ENCODE measurements around the gene ACAP1. TPM values are rescaled to one million over a fixed set of nuclear protein-coding genes. Genes with fewer than 3 reads are reported as not detected.

ACAP1 gene
- polyA plus RNA-seq, 3 donors = 7.0 to 12.5 (median 7.6) TPM

GRCh38 chr17:7306911-7307685 lies 29.2 kb upstream of the ACAP1 start, which contains the start of gene EIF5A:
EIF5A (plus strand) TSS chr17:7307628; CDS start chr17:7309636, 2,008 bp downstream.
- peak; percentile 99 to 100 (median 100) for DNase-seq (ENCODE audit: extremely low read depth in 1 of 11, low read depth in 9 of 11, low spot score in 4 of 11)

GRCh38 chr17:7307686-7308624 lies 28.4 kb upstream of the ACAP1 start:
- no peak for DNase-seq (ENCODE audit: extremely low read depth in 1 of 11, low read depth in 9 of 11, low spot score in 4 of 11)

DNA sequence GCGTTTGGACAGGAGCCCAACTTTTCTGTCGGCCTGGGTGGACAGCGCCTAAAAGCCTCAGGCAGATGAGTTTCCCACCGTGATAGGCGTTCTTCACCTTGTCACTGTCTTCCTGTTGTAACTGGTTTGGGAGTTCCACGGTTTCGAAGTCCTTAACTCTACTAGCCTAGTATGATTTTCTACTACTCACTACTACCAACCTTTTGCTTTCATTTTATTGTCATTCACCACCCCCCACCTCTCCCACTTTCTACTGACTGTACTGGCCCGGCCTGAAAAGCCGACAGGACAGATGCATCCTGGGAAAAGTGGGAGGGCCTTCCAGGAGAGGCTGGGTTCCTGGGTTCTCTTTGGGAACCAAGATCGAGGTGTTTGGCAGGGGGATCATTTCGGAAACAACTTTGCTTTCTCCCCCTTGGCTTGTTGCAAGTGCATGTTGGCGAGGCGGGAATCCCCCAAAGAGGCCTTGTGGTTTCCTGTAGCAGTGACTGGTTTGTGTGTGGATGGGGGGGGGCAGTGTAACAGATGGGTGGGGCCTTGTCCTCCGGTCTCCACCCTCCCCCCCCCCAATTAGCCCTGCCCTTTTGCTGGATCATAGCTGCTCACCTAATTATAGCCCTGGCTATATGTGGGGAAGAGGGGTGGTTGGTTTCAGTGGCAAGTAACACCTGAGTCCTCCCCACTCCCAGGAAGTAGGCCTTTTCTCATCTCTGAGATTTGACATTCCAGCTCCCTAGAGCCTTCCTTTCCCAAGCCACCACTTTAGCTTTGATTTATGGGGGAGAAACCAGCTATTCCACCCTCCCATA lies 27.5 kb upstream of the ACAP1 start:
- DNase-seq (ENCODE audit: extremely low read depth in 1 of 11, low read depth in 9 of 11, low spot score in 4 of 11) = peak in 3 of 11 donors; percentile 58 to 69 (median 67)

DNA sequence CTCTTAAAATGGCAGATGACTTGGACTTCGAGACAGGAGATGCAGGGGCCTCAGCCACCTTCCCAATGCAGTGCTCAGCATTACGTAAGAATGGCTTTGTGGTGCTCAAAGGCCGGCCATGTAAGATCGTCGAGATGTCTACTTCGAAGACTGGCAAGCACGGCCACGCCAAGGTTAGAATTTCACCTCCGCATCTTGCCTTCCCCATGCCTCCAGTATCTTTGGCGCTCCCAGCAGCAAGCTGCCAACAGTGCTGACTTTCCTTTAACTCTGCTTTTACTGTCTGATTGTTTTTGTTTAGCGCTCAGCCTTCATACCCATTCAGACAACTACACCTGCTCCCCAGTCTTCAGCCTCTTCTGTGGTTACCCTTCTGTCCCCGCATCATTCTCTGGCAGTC lies 26.7 kb upstream of the ACAP1 start:
- no peak for DNase-seq (ENCODE audit: extremely low read depth in 1 of 11, low read depth in 9 of 11, low spot score in 4 of 11)

DNA sequence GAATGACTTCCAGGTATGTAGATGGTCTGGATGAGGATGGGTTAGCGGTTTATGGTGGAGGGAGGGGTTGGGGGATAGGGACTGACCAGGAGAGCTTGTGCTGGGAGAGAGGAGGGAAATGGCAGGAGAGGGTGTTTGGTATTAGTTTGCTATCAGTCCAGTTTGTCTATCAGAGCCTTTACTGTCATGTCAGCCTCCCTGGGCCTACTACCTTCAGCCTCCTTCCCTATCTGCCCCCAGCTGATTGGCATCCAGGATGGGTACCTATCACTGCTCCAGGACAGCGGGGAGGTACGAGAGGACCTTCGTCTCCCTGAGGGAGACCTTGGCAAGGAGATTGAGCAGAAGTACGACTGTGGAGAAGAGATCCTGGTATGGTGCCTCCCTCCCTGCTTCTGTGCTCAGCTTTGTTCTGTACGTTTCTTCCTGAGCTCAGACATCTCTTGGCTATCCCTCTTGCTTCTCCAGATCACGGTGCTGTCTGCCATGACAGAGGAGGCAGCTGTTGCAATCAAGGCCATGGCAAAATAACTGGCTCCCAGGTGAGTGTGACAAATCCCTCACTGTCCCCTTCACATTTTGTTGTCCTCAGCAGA lies 25.1 kb upstream of the ACAP1 start:
- no peak for DNase-seq (ENCODE audit: extremely low read depth in 1 of 11, low read depth in 9 of 11, low spot score in 4 of 11)

DNA sequence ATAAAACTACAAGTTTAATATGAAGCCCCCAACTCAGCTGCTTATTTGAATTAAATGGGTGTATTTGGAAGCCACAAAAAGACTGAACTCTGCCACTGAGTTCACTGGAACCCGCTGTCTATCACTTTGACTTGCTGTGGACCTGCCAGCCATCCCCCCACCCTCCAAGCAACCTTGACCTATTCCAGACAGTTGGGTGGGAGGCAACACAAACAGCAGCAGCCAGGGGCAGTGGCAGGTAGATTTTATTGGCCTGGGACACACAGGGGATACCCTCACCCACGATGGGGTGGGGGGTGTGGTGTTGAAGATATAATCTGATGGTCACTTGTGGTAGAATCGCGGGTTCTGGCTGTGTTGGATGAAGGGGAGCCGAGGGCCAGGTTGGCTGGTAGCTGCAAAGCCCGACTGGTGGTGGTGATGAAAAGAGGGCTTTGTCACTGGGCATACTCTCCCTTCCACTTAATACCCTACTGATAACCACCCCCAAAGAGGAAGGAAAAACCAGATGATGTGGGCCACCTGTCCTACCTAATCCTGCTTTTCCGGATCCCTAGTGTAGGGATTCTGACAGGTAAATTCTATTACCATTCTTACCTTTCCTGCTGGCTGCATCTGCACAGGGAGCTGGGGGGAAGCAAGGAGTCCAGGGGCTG lies 23.8 kb upstream of the ACAP1 start:
- DNase-seq (ENCODE audit: extremely low read depth in 1 of 11, low read depth in 9 of 11, low spot score in 4 of 11) = no peak

DNA sequence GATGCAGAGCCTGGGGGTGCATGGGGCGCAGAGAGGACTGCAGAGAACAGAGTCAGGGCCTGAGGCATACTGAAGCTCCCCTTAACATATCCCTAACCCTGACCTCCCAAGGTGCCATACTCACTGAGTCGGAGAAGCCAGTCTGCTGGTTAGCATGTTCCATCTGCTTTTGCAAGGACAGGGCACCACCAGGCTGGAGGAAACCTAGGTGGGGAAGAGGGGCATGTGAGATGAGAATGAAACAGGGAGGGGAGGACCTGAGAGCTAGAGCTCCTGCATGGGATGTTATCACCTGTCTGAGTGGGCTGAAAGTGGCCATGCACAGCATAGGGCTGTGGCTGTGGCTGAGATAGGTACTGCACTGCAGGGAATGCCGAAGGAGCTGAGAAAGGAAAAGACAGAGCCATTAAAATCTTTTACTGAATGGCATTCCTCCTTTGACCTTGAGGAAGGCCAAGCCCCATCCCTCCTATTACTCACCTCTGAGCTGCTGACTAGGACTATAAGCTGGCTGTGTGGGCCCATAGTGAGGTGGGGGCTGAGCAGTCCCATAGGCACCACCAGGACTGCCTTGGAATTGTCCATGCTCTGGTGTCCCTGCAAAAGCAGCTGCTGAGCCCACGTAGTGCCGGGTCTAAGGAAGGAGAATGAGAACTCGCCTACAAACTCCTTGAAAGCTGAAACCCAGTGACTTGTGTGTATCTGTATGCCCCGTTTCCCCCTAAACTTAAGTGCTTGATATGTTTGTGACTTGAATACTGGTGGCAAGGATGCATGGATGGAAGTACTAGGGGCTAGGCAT lies 23.0 kb upstream of the ACAP1 start:
- DNase-seq (ENCODE audit: extremely low read depth in 1 of 11, low read depth in 9 of 11, low spot score in 4 of 11) = no peak

DNA sequence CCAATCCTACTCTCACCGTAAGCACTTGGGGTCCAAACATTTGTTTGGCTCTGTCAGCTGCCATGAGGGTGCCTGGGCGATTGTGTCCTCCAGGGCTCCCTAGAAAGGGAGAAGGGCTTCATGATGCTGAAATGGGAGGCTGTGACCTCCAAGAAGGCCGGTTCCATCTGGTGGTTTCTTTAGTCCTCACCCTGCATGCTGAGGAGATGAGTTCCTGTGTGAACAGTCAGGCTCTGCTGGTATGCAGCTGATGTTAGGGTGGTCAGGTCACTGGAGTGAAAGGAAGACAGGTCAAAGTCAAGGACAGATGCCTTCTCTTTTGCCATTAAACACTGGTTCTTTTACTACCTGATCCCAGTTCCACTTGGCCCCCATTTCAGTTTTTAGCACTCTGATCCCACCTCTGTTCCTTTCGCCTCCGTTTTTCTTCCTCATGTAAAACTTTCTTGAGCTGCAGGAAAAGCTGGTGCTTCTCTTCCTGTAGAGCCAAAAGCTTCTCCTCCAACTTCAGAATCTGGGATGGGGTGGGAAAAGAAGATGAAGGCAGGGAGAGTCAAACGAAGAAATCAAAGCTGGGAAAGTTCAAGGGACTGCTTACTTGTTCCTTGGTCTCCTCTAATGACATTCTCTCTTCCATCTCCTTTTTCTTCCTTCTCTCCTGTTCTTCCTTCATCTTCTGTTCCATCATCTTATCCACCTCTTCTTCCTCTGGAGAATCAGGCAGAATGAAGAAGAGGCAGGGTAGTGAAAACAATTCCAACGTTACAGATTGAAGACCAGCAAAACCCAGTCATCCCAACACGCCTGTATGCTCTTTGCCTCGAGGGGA lies 22.2 kb upstream of the ACAP1 start:
- no peak for DNase-seq (ENCODE audit: extremely low read depth in 1 of 11, low read depth in 9 of 11, low spot score in 4 of 11)

DNA sequence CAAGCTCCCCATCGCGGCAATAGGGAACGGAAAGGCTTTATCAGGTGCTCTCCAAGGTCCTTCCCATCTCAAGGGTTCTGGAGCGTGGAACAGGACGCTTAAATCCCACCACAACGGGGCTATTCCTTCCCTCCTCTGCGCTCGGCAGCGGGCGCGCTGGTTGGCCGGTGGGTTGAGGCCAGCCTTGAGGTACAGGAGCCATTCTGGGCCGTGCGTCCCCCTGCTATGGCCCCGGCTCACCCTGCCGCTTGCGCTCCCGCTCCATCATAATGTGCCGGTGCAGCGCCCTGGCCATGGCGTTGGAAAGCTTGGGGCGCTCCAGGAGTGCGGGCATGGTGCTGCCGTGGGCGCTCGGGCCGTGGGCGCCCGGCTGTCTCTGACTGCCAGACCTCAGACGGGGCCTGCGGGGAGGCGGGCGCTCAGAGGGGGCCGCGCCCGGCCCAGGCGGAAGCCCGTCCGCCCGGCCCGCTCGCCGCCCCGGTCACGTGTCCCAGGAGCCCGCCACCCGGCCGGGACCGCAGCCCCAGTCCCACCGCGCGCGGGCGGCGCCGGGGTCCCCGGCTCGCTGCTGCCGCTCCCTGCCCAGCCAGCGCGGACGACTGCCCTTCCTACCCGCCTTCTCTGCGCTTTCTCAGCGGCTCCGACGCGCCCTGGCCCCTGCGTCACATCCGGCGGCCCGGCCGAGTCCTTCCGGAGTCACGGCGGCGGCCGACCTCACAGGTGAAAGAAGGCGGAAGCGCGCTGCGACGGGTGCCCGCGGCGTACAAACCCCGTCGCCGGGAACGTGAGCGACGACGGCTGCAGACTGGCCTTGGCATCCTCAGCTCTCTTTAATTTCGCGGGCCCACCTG lies 21.4 kb upstream of the ACAP1 start, which contains the start of gene GPS2:
Gene GPS2, minus strand, starts transcription at position 642 of the 851 bp plus-strand sequence. Its CDS starts 308 bp downstream, at position 334.
- peak in 8 of 11 donors; percentile 80 to 86 (median 82) for DNase-seq (ENCODE audit: extremely low read depth in 1 of 11, low read depth in 9 of 11, low spot score in 4 of 11)

DNA sequence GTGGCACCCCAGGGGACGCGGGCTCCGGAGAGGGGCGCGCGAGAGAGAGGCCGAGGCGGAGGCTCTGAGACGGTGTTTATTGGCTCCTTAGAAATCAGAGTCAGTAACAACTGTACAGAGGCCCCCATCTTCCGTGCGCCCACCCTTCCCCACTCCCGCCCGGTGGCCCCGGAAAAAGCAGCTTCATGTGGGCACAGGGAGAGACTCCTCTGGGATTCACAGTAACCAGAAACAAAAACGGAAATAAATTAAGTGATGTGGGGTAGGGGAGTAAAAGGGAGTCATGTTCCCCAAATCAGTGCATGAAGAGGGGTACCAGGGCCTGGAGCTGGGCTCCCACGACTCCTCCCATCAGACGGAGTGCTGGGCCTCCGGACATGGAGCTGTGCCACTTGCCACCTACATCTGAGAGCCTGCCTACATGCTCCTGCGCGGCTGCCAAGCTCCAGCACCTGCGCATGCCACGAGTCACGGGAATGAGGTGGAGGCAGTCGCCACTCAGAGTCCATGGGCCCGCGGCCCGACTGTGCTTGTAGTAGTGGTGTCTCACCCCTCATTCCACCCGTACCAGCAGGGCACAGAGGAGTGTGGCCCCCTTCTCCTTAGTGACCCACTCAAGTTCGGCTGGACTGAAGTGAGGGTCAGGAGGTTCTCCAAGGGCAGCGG lies 20.6 kb upstream of the ACAP1 start:
- DNase-seq (ENCODE audit: extremely low read depth in 1 of 11, low read depth in 9 of 11, low spot score in 4 of 11) = no peak

DNA sequence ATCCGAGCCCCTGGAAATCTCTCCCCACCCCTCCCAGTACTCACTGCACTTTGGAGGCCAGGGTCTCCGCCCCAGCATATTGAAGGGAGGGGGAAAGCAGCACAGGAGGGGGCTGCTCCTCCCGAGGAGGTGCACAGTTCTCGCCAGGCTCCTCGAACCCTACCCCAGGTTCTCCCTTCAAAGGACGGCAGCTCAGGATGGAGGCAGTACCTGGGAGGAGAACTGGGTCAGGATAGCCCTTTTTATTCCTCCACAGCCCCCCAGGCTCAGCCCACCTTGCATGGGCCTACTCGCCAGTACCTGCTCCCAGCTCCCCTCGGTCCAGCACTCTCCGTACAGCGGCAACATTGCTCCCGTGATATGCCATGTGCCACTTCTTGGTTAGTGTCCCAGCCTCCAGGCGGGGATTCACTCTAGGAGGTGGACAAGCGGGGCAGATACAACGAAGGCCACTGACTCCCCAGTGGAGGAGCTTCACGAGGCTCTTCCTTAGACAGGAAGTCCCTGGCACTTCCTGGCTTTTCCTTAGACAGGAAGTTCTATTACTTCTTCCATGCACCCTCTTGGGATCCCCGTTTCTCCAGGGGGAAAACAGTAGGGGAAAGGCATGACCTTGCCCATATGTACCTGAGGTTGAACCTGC lies 19.0 kb upstream of the ACAP1 start:
- no peak for DNase-seq (ENCODE audit: extremely low read depth in 1 of 11, low read depth in 9 of 11, low spot score in 4 of 11)

GRCh38 chr17:7318121-7318860 lies 18.0 kb upstream of the ACAP1 start:
- DNase-seq (ENCODE audit: extremely low read depth in 1 of 11, low read depth in 9 of 11, low spot score in 4 of 11) = no peak

GRCh38 chr17:7321466-7321865 lies 14.9 kb upstream of the ACAP1 start:
- no peak for DNase-seq (ENCODE audit: extremely low read depth in 1 of 11, low read depth in 9 of 11, low spot score in 4 of 11)
